MCF 10A (cell line): Measurements from ENCODE around the gene SRCIN1. TPM values are rescaled to one million over a fixed set of nuclear protein-coding genes. Genes with fewer than 3 reads are reported as not detected.

Experiments
- BruUV-seq: library from RNA; stranded (reverse); fragments of 400-500 nt; replicated peaks from 2 replicates; lab custom pipeline; 2021; lab: Mats Ljungman, UMichigan
- CTCF ChIA-PET: fragments of 300-600 bp; sonication (Branson Sonifier 250); formaldehyde crosslinking; extraction: SDS; loops from one replicate; lab custom pipeline; 2021; ENCODE audit warnings: antibody characterized with exemption, inconsistent platforms; lab: Yijun Ruan, JAX
- POLR2A ChIA-PET: fragments of 300-600, 350-650 bp; sonication (Branson Sonifier 250); formaldehyde crosslinking; extraction: SDS; loops from one replicate; lab custom pipeline; 2020; ENCODE audit warnings: antibody characterized with exemption, inconsistent platforms; lab: Yijun Ruan, JAX
- DNase-seq: peaks from one replicate; pipeline ENCODE4 v3.0.0-alpha.2; 2018; ENCODE audit not compliant: unreplicated experiment
- H3K27ac Mint-ChIP-seq: one replicate; pipeline ENCODE4 v1.8.0; 2022; ENCODE audit warnings: mild to moderate bottlenecking, low read depth, mixed read lengths; ENCODE audit not compliant: unreplicated experiment
- H3K27me3 Mint-ChIP-seq: one replicate; pipeline ENCODE4 v1.8.0; 2022; ENCODE audit warnings: mixed read lengths; ENCODE audit not compliant: insufficient read depth, unreplicated experiment
- H3K36me3 Mint-ChIP-seq: one replicate; pipeline ENCODE4 v1.8.0; 2022; ENCODE audit warnings: mild to moderate bottlenecking, moderate library complexity, mixed read lengths; ENCODE audit not compliant: insufficient read depth, unreplicated experiment
- H3K4me1 Mint-ChIP-seq: one replicate; pipeline ENCODE4 v1.8.0; 2022; ENCODE audit warnings: mixed read lengths; ENCODE audit not compliant: insufficient read depth, unreplicated experiment
- H3K4me3 Mint-ChIP-seq: one replicate; pipeline ENCODE4 v1.8.0; 2022; ENCODE audit warnings: mild to moderate bottlenecking, moderate library complexity, mixed read lengths; ENCODE audit not compliant: unreplicated experiment
- H3K9me3 Mint-ChIP-seq: one replicate; pipeline ENCODE4 v1.8.0; 2022; ENCODE audit warnings: mixed read lengths; ENCODE audit not compliant: unreplicated experiment
- CTCF ChIP-seq: fragments of 200-600 bp; IDR thresholded peaks from one replicate; pipeline ENCODE4 v1.8.0; 2022; ENCODE audit warnings: antibody characterized with exemption, mild to moderate bottlenecking; ENCODE audit not compliant: unreplicated experiment
- intact Hi-C: fragments of 100-400 bp; cut with micrococcal nuclease; formaldehyde crosslinking; loops from 2 replicates; pipeline ENCODE4 v1.14.1; 2022
- total RNA-seq: library from RNA; stranded (reverse); gene quantifications from 2 replicates; pipeline ENCODE4 v1.2.3, GENCODE V29; 2022

The SRCIN1 gene
- total RNA-seq, 1 experiment from 2014 or later = 5.7 TPM

- H3K4me3 Mint-ChIP-seq = no peak overlapping the region
- CTCF ChIA-PET = interaction anchor here (0.6 to 0.7 kb wide), 3 partner anchors 12 to 134 kb away, joined by 3 read pairs; no protein-coding TSS in a partner anchor
- H3K27ac Mint-ChIP-seq = no peak overlapping the region
- peaks cover 42% of the 10 kb centered on the region for H3K27me3 Mint-ChIP-seq
- H3K4me1 Mint-ChIP-seq = no peaks in the 10 kb centered on the region
- intact Hi-C loops = no loop called here
- TF ChIP-seq CTCF = no peak
- no peaks in the 10 kb centered on the region for H3K9me3 Mint-ChIP-seq
- no peak for DNase-seq
- no peaks in the 10 kb centered on the region for H3K36me3 Mint-ChIP-seq
- no TSS peak for BruUV-seq
- POLR2A ChIA-PET = no interaction called here
Measured at GRCh38 chr17:38611070-38611786, 5.5 kb upstream of the SRCIN1 start.

- H3K27ac Mint-ChIP-seq = no peak overlapping the region
- H3K9me3 Mint-ChIP-seq = no peaks in the 10 kb centered on the region
- intact Hi-C loops = no loop called here
- H3K36me3 Mint-ChIP-seq = no peaks in the 10 kb centered on the region
- no peaks in the 10 kb centered on the region for H3K4me1 Mint-ChIP-seq
- CTCF ChIA-PET = interaction anchor here (1.3 kb wide), 1 partner anchor 10 kb away, joined by 3 read pairs; no protein-coding TSS in a partner anchor
- H3K4me3 Mint-ChIP-seq = no peak overlapping the region
- POLR2A ChIA-PET = no interaction called here
- no peak for DNase-seq
- H3K27me3 Mint-ChIP-seq = peaks cover 40% of the 10 kb centered on the region
- no peak for TF ChIP-seq CTCF
- BruUV-seq = no TSS peak
Measured at GRCh38 chr17:38609280-38610031, 3.7 kb upstream of the SRCIN1 start.

- Mint-ChIP-seq H3K4me3 (no peak overlapping the region), H3K36me3 (no peaks in the 10 kb centered on the region), H3K4me1 (no peaks in the 10 kb centered on the region), H3K9me3 (no peaks in the 10 kb centered on the region), H3K27me3 (peaks cover 39% of the 10 kb centered on the region), H3K27ac (no peak overlapping the region)
- ChIA-PET CTCF (interaction anchor here (0.6 to 1.3 kb wide), 3 partner anchors 10 to 51 kb away, joined by 3 to 4 read pairs (median 3); no protein-coding TSS in a partner anchor), POLR2A (interaction anchor here (0.8 kb wide), 1 partner anchor 59 kb away, joined by 3 read pairs; no protein-coding TSS in a partner anchor)
- TF ChIP-seq CTCF = no peak
- BruUV-seq = no TSS peak
- intact Hi-C loops = no loop called here
- peak; percentile 70 for DNase-seq
Measured at GRCh38 chr17:38608648-38609047, 2.9 kb upstream of the SRCIN1 start.
